GM19463 (cell line): Measurements from ENCODE around the gene LSAMP.
A peak's percentile ranks its signal among the peaks of the same experiment; 100 is the strongest.
"Not testable (repeated sequence)": the region's sequence is repeated elsewhere in the genome, so short reads cannot be mapped to it uniquely, and the experiment has no call there.

Experiments used
- ATAC-seq: cut with Tn5 transposase; IDR thresholded peaks from one replicate; pipeline ENCODE4 v1.9.1; 2021; ENCODE audit warnings: mild to moderate bottlenecking, moderate library complexity; ENCODE audit not compliant: unreplicated experiment

LSAMP gene

DNA sequence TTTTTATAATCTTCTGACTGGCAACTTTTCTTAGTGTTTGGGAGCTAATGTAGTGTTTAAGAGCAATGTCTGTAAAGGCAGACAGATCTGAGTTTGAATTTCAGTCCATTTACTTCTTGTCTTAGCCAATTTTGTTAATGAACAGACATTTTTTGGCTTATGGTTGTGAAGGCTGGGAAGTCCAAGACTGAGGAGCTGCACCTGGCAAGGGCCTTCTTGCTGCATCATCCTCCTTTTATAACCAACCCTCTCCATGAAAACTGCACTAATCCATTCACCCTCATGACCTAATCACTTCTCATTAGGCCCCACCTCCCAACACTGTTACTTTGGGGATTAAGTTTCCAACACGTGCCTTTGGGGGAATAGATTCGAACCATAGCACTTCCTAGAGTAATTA, 657.5 kb downstream of the LSAMP start:
- no peak for ATAC-seq

DNA sequence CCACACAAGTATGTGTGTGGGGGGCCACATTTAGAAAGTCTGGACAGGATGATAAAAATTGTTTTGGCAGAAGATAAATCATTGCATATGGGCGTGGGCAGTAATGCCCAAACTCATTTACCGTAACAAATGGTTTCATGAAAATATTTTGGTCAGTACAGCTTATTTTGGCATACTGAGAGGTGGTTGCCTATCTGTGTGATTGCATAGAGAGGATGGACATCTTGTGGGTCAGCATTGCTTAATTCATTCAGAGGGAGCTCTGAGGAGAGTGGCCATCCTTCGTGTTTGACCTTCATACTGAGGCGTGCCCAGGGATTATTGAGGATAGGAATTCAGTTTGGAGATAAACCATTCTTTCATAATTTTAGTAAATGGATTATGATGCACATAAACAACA, 659.5 kb downstream of the LSAMP start:
- ATAC-seq: no peak

DNA sequence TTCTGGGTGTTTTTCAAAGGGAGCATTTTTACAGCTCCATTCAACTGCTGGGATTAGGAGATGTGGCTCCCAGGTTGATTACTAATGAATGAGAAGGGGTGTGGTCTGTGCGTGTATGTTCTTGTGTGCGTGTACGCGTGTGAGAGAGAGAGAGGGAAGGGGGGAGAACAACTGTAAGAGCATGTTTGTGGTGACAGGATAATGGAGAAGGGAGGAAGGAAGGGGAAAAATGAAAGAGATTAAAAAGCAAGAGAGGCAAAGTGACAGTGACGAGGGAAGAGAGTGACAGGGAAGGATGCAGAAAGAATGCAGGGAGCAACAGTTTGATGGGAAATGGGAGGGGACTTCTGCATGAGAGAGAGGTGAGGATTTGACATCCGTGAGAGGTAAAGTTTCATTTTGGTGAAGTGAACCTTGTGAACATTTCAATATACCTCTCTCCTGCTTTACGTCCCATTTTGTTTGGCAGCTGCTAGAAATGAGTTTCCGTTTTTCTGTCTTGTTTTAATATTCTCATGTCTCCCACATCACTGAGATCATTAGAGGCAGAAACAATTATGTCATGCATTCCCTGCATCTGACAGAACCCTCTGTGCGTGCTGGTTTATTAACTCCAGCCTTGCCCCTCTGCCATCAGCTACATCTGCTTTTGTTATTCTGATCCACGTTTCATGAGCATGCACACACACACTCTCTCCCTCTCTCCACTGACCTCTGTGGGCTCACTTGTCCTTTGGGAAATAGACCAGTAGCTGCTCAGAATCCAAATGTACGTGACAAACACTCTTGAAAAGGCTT, 660.3 kb downstream of the LSAMP start:
- ATAC-seq: no peak

DNA sequence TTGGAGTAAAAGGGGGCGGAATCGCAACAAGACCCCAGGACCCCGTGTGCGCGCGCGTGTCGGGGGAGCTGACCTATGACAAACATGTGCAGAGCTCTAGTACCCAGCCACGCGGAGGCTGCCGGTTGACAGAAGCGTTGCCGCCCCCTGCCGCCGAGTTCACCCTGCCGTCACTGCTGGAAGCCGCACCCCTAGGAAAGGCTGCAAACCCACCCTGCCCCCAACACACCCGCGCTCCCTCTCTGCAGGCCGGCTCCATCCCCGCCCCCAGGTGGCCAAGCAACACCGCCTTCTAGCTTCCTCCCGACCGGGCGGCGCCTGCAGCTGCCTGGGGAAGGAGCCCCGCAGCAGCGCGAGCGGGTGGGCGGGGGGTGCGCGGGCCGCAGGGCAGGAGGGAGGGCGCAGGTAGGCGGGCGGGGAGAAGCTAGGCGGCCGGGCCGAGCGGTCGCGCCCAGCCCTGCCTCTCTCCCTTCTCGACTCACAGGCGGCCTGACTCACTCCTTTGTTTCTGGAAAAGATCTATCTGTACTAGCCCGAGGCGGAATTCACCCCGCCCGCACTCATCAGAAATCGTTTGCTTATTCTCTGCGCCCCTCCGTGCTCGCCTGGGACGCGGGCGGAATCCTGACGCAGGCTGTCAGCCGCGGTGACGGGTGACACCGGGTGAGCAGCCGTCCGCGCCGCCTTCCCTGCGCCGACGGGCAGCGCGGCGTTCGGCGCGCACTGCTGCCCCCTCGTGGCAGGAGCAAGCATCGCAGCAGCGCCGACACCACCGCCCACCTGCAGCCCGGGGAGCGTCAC, 661.1 kb downstream of the LSAMP start:
- peak; percentile 85 for ATAC-seq

DNA sequence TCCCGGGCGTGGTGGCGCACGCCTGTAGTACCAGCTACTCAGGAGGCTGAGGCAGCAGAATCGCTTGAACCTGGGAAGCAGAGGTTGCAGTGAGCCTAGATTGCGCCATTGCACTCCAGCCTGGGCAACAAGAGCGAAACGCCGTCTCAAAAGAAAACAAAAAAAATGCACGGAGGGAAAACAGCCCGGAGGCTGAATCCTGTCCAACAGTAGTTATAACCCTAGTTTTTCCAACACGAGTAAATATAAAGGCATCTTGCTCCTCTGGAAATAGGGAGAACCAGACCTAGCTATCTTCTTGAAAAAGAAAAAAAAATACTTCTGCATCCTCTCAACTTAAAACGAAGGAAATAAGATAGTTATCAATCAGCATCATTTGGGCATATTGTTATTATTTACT, 661.9 kb downstream of the LSAMP start:
- not testable (repeated sequence) for ATAC-seq

DNA sequence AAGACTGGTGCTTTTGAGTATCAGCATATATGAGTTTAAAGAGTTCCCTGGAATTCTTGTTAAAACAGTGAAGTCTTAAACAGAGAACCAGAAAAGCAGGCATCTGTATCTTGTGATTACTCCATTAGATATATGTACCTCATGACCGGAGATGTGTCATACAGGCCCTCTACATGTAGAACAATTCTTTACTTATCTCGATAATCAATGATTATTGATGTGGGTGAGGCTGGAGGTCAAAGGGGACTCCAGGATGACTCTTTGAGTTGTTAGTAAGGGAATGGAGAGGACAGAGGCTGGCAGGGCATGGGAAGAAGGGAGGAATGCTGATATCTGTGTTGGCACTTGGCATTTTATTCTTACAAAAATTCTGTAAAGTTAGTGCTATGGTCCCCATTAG, 666.3 kb downstream of the LSAMP start:
- no peak for ATAC-seq

DNA sequence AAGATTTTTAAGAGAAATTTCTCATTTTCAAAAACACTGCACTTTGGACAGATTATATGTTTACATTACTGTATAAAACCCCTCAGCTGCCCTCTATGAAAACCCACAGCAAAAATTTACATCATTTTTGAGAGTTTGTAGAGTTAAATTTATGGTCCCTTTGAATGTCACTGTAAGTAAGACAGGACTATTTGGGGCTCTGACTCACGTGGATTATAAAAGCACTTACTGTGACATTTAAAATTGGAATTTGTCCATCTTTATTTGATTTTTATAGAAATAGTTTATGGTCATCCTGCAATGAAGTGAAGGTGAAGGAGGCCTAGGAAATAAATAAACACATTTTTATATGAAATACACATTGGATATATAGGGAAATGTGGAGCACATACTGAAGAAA, 672.3 kb downstream of the LSAMP start:
- no peak for ATAC-seq

DNA sequence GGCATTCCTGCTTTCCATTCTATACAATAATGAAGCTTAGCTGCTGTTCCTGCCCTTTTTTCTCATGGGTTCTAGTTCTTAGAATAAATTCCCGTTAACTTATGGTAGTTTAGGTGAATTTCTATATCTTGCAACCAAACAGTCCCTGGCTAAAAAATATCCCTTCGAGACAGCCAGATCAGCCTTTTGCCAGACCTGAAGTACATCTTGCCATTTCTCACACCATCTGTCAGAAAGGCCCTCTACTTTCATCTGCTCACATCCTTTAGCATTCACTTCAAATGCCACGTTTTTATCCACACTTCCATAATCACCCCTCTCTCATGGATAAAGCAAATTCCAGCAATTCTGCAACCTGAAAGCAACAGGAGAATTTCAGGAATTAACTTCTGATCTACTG, 676.6 kb downstream of the LSAMP start:
- ATAC-seq: no peak

DNA sequence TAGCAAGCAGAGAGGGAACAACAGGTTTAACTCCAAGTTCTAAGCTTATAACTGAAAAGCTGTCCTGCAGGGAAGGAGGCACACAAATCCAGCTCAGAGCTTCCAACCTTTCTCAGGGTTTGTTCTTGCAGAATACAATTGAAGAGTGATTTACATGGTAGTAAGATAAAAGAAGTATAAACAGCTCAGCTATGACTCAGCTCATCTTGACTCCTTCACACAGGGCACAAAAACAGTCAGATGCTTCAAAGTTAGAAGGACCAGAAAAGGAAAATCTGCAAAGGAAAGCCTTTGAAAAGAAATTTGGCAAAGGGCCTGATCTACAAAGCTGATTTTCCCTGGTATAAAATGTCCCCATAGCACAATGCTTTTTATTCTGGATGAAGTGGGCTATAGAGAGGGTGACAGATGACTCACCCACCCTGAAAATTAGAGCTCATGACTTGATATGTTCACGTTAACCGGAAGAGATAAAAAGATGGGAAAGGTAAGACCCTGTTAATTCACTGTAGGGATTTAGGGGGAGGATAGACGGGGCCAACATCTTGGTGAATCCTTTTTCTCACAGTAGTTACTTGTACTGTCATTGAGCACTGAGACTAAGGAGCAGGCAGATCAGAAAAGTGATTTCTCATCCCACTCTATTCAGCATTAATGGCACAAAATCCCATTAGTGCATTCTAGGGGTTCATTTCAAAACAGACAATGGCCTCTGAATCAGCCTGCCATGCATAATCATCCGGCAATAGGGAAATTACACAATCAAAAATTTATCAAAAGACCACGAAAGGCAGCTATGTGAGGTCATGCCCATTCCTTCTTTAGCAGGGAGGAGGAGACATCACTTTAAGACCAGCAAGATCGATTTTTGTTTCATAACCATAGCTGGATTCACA, 678.5 kb downstream of the LSAMP start:
- no peak for ATAC-seq

DNA sequence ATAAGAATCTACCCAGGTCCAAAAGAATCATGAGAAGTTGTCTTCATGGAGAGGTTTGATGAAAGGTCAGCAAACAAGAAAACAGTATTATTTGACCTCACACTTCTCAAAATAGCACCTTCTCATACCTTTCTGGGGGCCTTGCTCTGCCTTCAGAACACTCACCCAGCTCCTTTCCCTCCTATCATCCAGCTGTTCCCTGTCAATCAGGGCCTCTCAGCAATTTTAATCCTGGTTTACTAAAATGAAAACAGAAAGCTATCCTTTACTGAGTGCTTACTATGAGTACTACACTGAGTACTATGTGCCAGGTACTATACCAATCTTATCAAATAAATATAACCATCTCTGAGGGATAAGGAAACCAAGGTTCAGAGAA, 683.4 kb downstream of the LSAMP start:
- ATAC-seq: no peak

DNA sequence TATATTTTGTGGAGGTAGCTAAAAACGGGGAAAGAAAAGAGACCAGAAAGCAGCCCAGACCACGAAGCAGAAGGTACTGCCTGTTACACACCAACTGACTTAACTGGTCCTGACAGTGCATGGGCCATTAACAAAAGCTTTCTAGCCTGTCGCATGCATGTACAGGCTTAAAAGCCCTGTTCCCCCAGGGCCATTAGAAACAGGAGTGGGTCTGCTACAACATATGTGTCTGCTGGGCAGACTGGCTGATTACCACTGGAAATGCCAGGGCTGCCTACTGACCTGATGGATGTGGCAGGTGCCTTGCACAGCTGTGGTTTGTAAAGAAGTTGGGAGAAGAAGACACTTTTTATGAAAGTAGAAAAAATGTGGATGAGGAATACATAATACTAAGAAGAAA, 684.6 kb downstream of the LSAMP start:
- no peak for ATAC-seq

DNA sequence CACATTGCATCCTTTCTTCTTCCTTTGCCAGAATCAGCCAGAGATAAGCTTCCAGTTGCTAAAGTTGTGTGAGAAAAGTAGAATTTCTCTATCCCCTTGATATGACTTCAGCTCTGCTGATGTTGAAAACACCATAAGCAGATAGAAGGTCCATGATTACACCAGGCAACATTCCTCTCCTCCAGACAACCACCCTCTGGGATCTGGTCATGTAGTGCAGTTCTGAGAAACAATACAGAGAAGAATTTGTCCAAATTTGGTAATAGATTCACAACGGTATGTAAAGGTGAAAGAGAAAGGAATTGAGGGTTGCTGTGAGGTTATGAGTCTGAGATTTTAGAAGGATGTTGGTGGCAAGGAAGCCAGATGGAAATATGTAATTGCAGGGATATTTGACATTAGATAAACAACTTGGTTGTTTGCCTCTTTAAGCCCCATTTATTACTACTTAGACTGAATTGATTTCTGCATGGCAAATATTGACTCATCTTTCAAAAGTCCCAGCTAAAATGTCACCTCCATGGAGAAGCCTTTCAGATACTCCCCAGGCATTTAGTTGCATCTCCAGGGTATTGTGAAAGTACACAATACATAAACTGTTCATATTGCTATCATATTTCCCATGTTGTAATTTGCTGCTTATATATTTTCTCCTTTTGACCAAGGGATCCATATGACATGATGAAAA, 687.1 kb downstream of the LSAMP start:
- ATAC-seq: no peak

DNA sequence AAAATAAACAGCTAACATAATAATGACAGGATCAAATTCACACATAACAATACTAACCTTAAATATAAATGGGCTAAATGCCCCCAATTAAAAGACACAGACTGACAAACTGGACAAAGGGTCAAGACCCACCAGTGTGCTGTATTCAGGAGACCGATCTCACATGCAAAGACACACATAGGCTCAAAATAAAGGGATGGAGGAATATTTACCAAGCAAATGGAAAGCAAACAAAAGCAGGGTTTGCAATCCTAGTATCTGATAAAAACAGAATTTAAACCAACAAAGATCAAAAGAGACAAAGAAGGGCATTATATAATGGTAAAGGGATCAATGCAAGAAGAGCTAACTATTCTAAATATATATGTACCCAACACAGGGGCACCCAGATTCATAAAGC, 692.3 kb downstream of the LSAMP start:
- ATAC-seq: not testable (repeated sequence)
